Neuronal stem cell (in vitro differentiated cells): ENCODE data around the gene KCNJ12.
"Not testable (repeated sequence)": the region's sequence is repeated elsewhere in the genome, so short reads cannot be mapped to it uniquely, and the experiment has no call there.

Experiments used
- DNase-seq: peaks from one replicate; pipeline ENCODE4 v3.0.0-alpha.2; 2013; ENCODE audit warnings: low spot score
- H2AFZ ChIP-seq: one replicate; pipeline ENCODE4 v1.6.1; 2013; ENCODE audit warnings: mild to moderate bottlenecking, low read length, inconsistent platforms
- H2AK5ac ChIP-seq: 2 replicates; pipeline ENCODE4 v1.6.1; 2013; ENCODE audit warnings: low read depth, mild to moderate bottlenecking, inconsistent platforms, low read length, moderate library complexity, mixed read lengths
- H2BK120ac ChIP-seq: 2 replicates; pipeline ENCODE4 v1.6.1; 2013; ENCODE audit warnings: low read depth, mild to moderate bottlenecking, inconsistent platforms, low read length, moderate library complexity, mixed read lengths
- H2BK12ac ChIP-seq: one replicate; pipeline ENCODE4 v1.6.1; 2013; ENCODE audit warnings: low read length, inconsistent platforms
- H2BK15ac ChIP-seq: 2 replicates; pipeline ENCODE4 v1.6.1; 2013; ENCODE audit warnings: mild to moderate bottlenecking, low read length, inconsistent platforms, mixed read lengths
- H2BK5ac ChIP-seq: one replicate; pipeline ENCODE4 v1.6.1; 2013; ENCODE audit warnings: inconsistent platforms, mild to moderate bottlenecking, low read length, moderate library complexity
- H3K14ac ChIP-seq: one replicate; pipeline ENCODE4 v1.6.1; 2013; ENCODE audit warnings: low read length, inconsistent platforms
- H3K18ac ChIP-seq: 2 replicates; pipeline ENCODE4 v1.6.1; 2013; ENCODE audit warnings: low read length, inconsistent platforms
- H3K23ac ChIP-seq: 2 replicates; pipeline ENCODE4 v1.6.1; 2013; ENCODE audit warnings: low read depth, mild to moderate bottlenecking, mixed read lengths, low read length, inconsistent platforms; ENCODE audit not compliant: poor library complexity
- H3K27ac ChIP-seq: replicated peaks from 3 replicates; pipeline ENCODE4 v1.5.1; 2013; ENCODE audit warnings: low read length, inconsistent platforms
- H3K27me3 ChIP-seq, 3 experiments: 2 replicates each; pipeline ENCODE4 v1.6.1; 2013; ENCODE audit warnings: low read length in 3 of 3, mild to moderate bottlenecking in 2 of 3, inconsistent platforms in 1 of 3, low read depth in 1 of 3, mixed read lengths in 1 of 3, moderate library complexity in 1 of 3; ENCODE audit not compliant: control insufficient read depth in 3 of 3, insufficient read depth in 3 of 3
- H3K36me3 ChIP-seq, 2 donors: replicated peaks in 1 of 2; 2 replicates each; pipeline ENCODE4 v1.6.1; 2013; ENCODE audit warnings: low read length in 2 of 2; ENCODE audit not compliant: control insufficient read depth in 2 of 2, insufficient read depth in 2 of 2
- H3K4ac ChIP-seq: 2 replicates; pipeline ENCODE4 v1.6.1; 2013; ENCODE audit warnings: inconsistent platforms, mild to moderate bottlenecking, low read length, moderate library complexity
- H3K4me1 ChIP-seq, 2 donors: 1 replicate in 1 of 2; 2 replicates in 1 of 2; pipeline ENCODE4 v1.6.1; 2013; ENCODE audit warnings: low read length in 2 of 2, low read depth in 1 of 2; ENCODE audit not compliant: control insufficient read depth in 2 of 2, insufficient read depth in 1 of 2
- H3K4me2 ChIP-seq: one replicate; pipeline ENCODE4 v1.6.1; 2013; ENCODE audit warnings: mild to moderate bottlenecking, low read length, inconsistent platforms; ENCODE audit not compliant: insufficient read depth, poor library complexity, severe bottlenecking
- H3K4me3 ChIP-seq, 2 donors: 2 replicates each; pipeline ENCODE4 v1.5.1; 2013; ENCODE audit warnings: low read length in 2 of 2, mild to moderate bottlenecking in 2 of 2, inconsistent platforms in 1 of 2, moderate library complexity in 1 of 2
- H3K79me1 ChIP-seq: one replicate; pipeline ENCODE4 v1.6.1; 2013; ENCODE audit warnings: low read depth, mild to moderate bottlenecking, inconsistent platforms, low read length, moderate library complexity
- H3K9ac ChIP-seq: one replicate; pipeline ENCODE4 v1.6.1; 2013; ENCODE audit warnings: mild to moderate bottlenecking, low read depth, low read length, inconsistent platforms; ENCODE audit not compliant: poor library complexity
- H3K9me3 ChIP-seq, 2 donors: replicated peaks in 1 of 2; 2 replicates each; pipeline versions ENCODE3 to v1.6.1; 2013; ENCODE audit warnings: low read length in 2 of 2, mild to moderate bottlenecking in 2 of 2, inconsistent platforms in 1 of 2, low read depth in 1 of 2, mixed read lengths in 1 of 2, moderate library complexity in 1 of 2; ENCODE audit not compliant: control insufficient read depth in 2 of 2, insufficient read depth in 1 of 2
- H4K8ac ChIP-seq: one replicate; pipeline ENCODE4 v1.6.1; 2013; ENCODE audit warnings: low read depth, mild to moderate bottlenecking, inconsistent platforms, low read length, moderate library complexity
- H4K91ac ChIP-seq: one replicate; pipeline ENCODE4 v1.6.1; 2013; ENCODE audit warnings: low read length, low read depth, mild to moderate bottlenecking, inconsistent platforms; ENCODE audit not compliant: poor library complexity
- WGBS, 2 donors: extraction: QIAGEN DNeasy Blood & Tissue Kit; methylation state at CpG; one replicate each; pipeline ENCODE4 v1.1.7; 2013; ENCODE audit warnings: missing lambda C conversion rate in 2 of 2, mixed read lengths in 1 of 2; ENCODE audit not compliant: insufficient read length in 2 of 2, insufficient replicate concordance in 1 of 2; ENCODE audit errors: extremely low coverage in 2 of 2; 5-methylcytosine and 5-hydroxymethylcytosine counted together

Gene KCNJ12

DNA sequence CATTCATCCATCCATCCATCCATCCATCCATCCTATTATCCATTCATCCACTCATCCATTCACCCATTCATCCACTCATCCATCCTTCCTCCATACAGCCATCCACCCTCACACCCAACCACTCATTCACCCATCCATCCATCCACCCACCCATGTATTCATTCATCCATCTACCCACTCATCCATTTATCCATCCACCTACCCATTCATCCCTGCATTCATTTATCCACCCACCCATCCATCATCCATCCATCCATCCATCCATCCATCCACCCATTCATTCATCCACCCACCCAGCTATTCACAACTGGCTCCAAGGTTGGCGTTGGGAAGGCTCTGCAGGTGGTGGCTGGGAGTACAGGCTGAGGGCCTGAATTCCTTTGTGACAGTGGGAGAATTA lies 31.6 kb downstream of the KCNJ12 start:
- H2BK5ac ChIP-seq, H4K91ac ChIP-seq, H3K9ac ChIP-seq, H3K27me3 ChIP-seq, H2BK12ac ChIP-seq, H2AK5ac ChIP-seq, H4K8ac ChIP-seq, H3K4ac ChIP-seq, DNase-seq, H3K27ac ChIP-seq, H3K4me2 ChIP-seq, H2BK15ac ChIP-seq, H3K18ac ChIP-seq, H3K79me1 ChIP-seq, H3K14ac ChIP-seq, H3K9me3 ChIP-seq, H3K4me1 ChIP-seq, H3K4me3 ChIP-seq, H2AFZ ChIP-seq, H3K36me3 ChIP-seq, H2BK120ac ChIP-seq, H3K23ac ChIP-seq: not testable (repeated sequence)
- no CpG with 5 or more reads among the region's 1 CpG for whole genome bisulfite sequencing, 2 donors

DNA sequence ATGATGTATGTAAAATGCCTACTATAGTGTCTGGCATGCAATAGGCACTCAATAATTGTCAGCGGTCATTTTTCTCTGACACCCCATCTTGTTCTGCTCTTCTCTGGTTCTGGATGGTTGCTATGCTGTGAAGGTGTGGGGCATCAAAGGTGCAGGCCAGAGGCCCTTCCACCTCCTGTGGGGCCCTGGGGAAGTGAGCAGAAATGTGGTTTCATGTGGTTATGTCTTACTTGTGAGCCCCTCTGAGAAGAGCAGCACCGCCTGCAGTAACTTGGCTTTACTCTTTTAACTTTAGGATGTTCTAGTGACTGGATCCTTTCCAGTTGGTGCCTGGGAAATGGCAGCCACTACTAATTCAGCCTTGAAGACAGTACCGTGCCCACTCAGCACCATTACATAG lies 32.1 kb downstream of the KCNJ12 start:
- H2BK120ac ChIP-seq, H3K18ac ChIP-seq, H2BK12ac ChIP-seq, H2AFZ ChIP-seq, H3K36me3 ChIP-seq, H4K91ac ChIP-seq, H3K9me3 ChIP-seq, H3K23ac ChIP-seq, H3K4me1 ChIP-seq, H3K79me1 ChIP-seq, H4K8ac ChIP-seq, H3K27ac ChIP-seq, H3K4me3 ChIP-seq, H3K4me2 ChIP-seq, H3K4ac ChIP-seq, H2BK5ac ChIP-seq, H2BK15ac ChIP-seq, H2AK5ac ChIP-seq, DNase-seq, H3K14ac ChIP-seq, H3K27me3 ChIP-seq, H3K9ac ChIP-seq: not testable (repeated sequence)
- WGBS, 2 donors: no CpG with 5 or more reads among the region's 3 CpGs

DNA sequence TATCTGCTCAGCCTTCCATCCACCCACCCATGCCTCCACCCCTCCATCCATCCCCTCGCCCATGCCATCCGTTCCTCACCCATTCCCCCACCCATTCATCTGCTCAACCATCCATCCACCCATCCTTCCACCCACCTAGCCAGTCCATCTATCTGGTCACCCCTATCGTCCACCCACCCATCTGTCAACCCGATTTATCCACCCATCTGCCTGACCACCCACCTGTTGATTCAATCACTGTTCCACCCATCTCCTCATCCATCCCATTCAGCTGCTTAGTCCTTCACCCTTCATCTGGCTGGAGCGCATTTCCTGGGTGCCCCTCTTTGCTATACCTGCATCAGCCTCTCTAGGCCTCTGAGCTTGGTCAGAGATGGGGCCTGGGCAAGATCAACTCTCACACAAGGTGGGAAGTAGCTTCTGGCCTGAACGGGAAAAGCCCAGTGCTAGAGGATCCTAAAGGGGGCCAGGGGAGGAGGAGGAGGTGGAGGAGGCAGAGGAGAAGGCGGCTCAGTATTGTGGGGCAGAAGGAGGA lies 32.7 kb downstream of the KCNJ12 start:
- no CpG with 5 or more reads among the region's 7 CpGs for WGBS, 2 donors
- not testable (repeated sequence) for H2AK5ac ChIP-seq, DNase-seq, H2BK12ac ChIP-seq, H2AFZ ChIP-seq, H2BK5ac ChIP-seq, H2BK120ac ChIP-seq, H3K14ac ChIP-seq, H2BK15ac ChIP-seq, H3K27ac ChIP-seq, H3K36me3 ChIP-seq, H3K4me1 ChIP-seq, H3K9me3 ChIP-seq, H4K8ac ChIP-seq, H3K27me3 ChIP-seq, H3K18ac ChIP-seq, H4K91ac ChIP-seq, H3K9ac ChIP-seq, H3K23ac ChIP-seq, H3K4me2 ChIP-seq, H3K4ac ChIP-seq, H3K4me3 ChIP-seq, H3K79me1 ChIP-seq

DNA sequence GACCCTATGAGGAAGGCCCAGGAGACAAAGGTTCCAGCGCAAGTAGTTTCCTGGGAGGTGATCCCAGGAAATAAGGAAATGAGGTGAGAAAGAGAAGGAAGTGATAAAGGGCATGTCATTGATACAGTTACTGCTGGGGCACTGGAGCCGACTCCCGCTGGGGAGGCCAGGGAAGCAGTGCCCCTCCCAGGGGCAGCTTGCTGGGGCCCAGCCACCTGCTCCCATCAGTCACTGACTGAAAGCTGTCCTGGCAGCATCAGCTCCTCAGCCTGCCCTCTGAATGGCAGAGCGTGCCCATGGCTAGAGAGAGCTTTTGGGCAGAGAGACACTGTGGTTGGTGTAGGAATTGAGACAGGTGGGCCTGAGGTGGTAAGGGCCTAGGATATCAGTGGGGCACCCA lies 33.2 kb downstream of the KCNJ12 start:
- H3K79me1 ChIP-seq, H3K36me3 ChIP-seq, H3K14ac ChIP-seq, H3K4me3 ChIP-seq, H3K9ac ChIP-seq, H2BK12ac ChIP-seq, H3K4me1 ChIP-seq, H2BK120ac ChIP-seq, H2BK5ac ChIP-seq, H3K18ac ChIP-seq, H3K23ac ChIP-seq, H4K8ac ChIP-seq, H3K27me3 ChIP-seq, H4K91ac ChIP-seq, H2AK5ac ChIP-seq, H3K4ac ChIP-seq, H3K4me2 ChIP-seq, DNase-seq, H3K9me3 ChIP-seq, H2BK15ac ChIP-seq, H3K27ac ChIP-seq, H2AFZ ChIP-seq: not testable (repeated sequence)
- WGBS, 2 donors: no CpG with 5 or more reads among the region's 4 CpGs
